B cell (primary cell): Measurements from ENCODE around the gene MAGOHB. TPM values are rescaled to one million over a fixed set of nuclear protein-coding genes. Genes with fewer than 3 reads are reported as not detected.

ENCODE experiments used
- ATAC-seq: fragments of 200-7000 bp; cut with Tn5 transposase; one replicate; pipeline ENCODE4 v1.10.0; 2021; ENCODE audit warnings: low read depth, mild to moderate bottlenecking, moderate number of reproducible peaks, moderate library complexity
- CTCF ChIA-PET: fragments of 350-600 bp; sonication (Branson Sonifier 250); formaldehyde crosslinking; loops from one replicate; lab custom pipeline; 2021; ENCODE audit warnings: antibody characterized with exemption, inconsistent platforms; lab: Charles Lee
- POLR2A ChIA-PET: fragments of 350-600 bp; sonication (Branson Sonifier 250); formaldehyde crosslinking; loops from one replicate; lab custom pipeline; 2021; ENCODE audit warnings: antibody characterized with exemption; lab: Charles Lee
- DNase-seq: peaks from one replicate; pipeline ENCODE4 v3.0.0; 2013
- H2AFZ ChIP-seq: 2 replicates; pipeline ENCODE4 v1.6.1; 2012; ENCODE audit warnings: mild to moderate bottlenecking, low read depth, low read length; ENCODE audit not compliant: insufficient read depth, poor library complexity, severe bottlenecking
- H3K27ac ChIP-seq, 2 donors: 1 replicate in 1 of 2; 2 replicates in 1 of 2; pipeline ENCODE4 v1.5.1; 2012 to 2013; ENCODE audit warnings: low read length in 2 of 2, mild to moderate bottlenecking in 2 of 2, moderate library complexity in 1 of 2
- H3K27me3 ChIP-seq, 4 experiments: fragments of 200-600 bp in 1 of 4; sonication (generic) in 1 of 4; replicated peaks in 1 of 4; 1 replicate in 2 of 4; 2 replicates in 2 of 4; pipeline versions ENCODE4 v1.6.1 to v1.7.0; 2013 to 2016; ENCODE audit warnings: low read length in 3 of 4, mild to moderate bottlenecking in 2 of 4, mixed read lengths in 1 of 4, moderate library complexity in 1 of 4; ENCODE audit not compliant: insufficient read depth in 4 of 4, control insufficient read depth in 3 of 4; ENCODE audit errors: control extremely low read depth in 1 of 4
- H3K36me3 ChIP-seq, 2 experiments: replicated peaks in 1 of 2; 1 replicate in 1 of 2; 2 replicates in 1 of 2; pipeline versions ENCODE4 v1.6.1 to v1.7.1; 2013; ENCODE audit warnings: low read length in 1 of 2; ENCODE audit not compliant: insufficient read depth in 2 of 2, control insufficient read depth in 1 of 2; ENCODE audit errors: control extremely low read depth in 1 of 2, extremely low read depth in 1 of 2
- H3K4me1 ChIP-seq, 2 donors: fragments of 200-600 bp in 1 of 2; sonication (generic) in 1 of 2; 1 replicate in 1 of 2; 2 replicates in 1 of 2; pipeline versions ENCODE4 v1.5.1 to v1.6.1; 2013 to 2017; ENCODE audit warnings: low read length in 2 of 2; ENCODE audit not compliant: control insufficient read depth in 2 of 2, insufficient read depth in 2 of 2
- H3K4me2 ChIP-seq: replicated peaks from 2 replicates; pipeline ENCODE3; 2012; ENCODE audit warnings: mild to moderate bottlenecking, low read depth, low read length; ENCODE audit not compliant: poor library complexity, severe bottlenecking
- H3K4me3 ChIP-seq, 5 experiments: fragments of 200-600 bp in 1 of 5; sonication (generic) in 1 of 5; 1 replicate in 3 of 5; 2 replicates in 2 of 5; pipeline versions ENCODE4 v1.5.1 to v1.7.0; 2011 to 2016; ENCODE audit warnings: low read length in 4 of 5, mild to moderate bottlenecking in 4 of 5, low read depth in 2 of 5, control low read depth in 1 of 5, moderate library complexity in 1 of 5; ENCODE audit not compliant: insufficient read depth in 1 of 5; ENCODE audit errors: control extremely low read depth in 1 of 5, extremely low read depth in 1 of 5
- H3K79me2 ChIP-seq: fragments of 200-600 bp; sonication (generic); one replicate; pipeline ENCODE4 v1.6.0; 2016; ENCODE audit warnings: low read length; ENCODE audit not compliant: control insufficient read depth, insufficient read depth
- H3K9ac ChIP-seq: fragments of 200-600 bp; sonication (generic); 2 replicates; pipeline ENCODE4 v1.6.1; 2017; ENCODE audit warnings: mild to moderate bottlenecking, low read length, moderate library complexity
- H3K9me3 ChIP-seq, 3 donors: one replicate each; pipeline versions ENCODE4 v1.6.1 to v1.7.1; 2013; ENCODE audit warnings: low read length in 2 of 3; ENCODE audit not compliant: control insufficient read depth in 2 of 3, insufficient read depth in 1 of 3; ENCODE audit errors: control extremely low read depth in 1 of 3
- H4K20me1 ChIP-seq: 2 replicates; pipeline ENCODE4 v1.6.0; 2012; ENCODE audit warnings: mild to moderate bottlenecking, low read length; ENCODE audit not compliant: insufficient read depth, control insufficient read depth, poor library complexity, severe bottlenecking
- H3K27ac Mint-ChIP-seq: one replicate; pipeline ENCODE4 v1.8.0; 2021; ENCODE audit warnings: mixed read lengths
- H3K27me3 Mint-ChIP-seq: one replicate; pipeline ENCODE4 v1.8.0; 2021; ENCODE audit warnings: mixed read lengths
- H3K4me1 Mint-ChIP-seq: one replicate; pipeline ENCODE4 v1.8.0; 2021; ENCODE audit warnings: mixed read lengths
- H3K4me3 Mint-ChIP-seq: one replicate; pipeline ENCODE4 v1.8.0; 2021; ENCODE audit warnings: mixed read lengths
- H3K9me3 Mint-ChIP-seq: one replicate; pipeline ENCODE4 v1.8.0; 2022; ENCODE audit warnings: mixed read lengths; ENCODE audit not compliant: insufficient read depth
- CTCF ChIP-seq: fragments of 200-600 bp; IDR thresholded peaks from one replicate; pipeline ENCODE4 v1.8.0; 2022; ENCODE audit warnings: antibody characterized with exemption, mild to moderate bottlenecking
- EZH2 ChIP-seq: IDR thresholded peaks from 2 replicates; pipeline ENCODE4 v1.6.1; 2012; ENCODE audit warnings: borderline replicate concordance, low read depth, mild to moderate bottlenecking, moderate library complexity, low read length; ENCODE audit not compliant: insufficient read depth, poor library complexity, severe bottlenecking
- WGBS: methylation state at CpG from one replicate; pipeline ENCODE4 v1.1.5; 2013; ENCODE audit warnings: missing lambda C conversion rate; ENCODE audit not compliant: insufficient coverage; 5-methylcytosine and 5-hydroxymethylcytosine counted together
- intact Hi-C: fragments of 100-400 bp; cut with micrococcal nuclease; formaldehyde crosslinking; loops from one replicate; pipeline ENCODE4 v1.10.0; 2022
- polyA plus RNA-seq: library from polyadenylated mRNA; depleted of rRNA; stranded (reverse); fragments of >200 nt; gene quantifications from 2 replicates; pipeline ENCODE4 v1.2.3, GENCODE V29; 2012
- total RNA-seq, 2 donors: library from RNA; stranded (reverse); fragments of 120-200 nt in 1 of 2; gene quantifications; 1 replicate in 1 of 2; 2 replicates in 1 of 2; pipeline versions ENCODE4 v1.2.3 to v1.2.4, GENCODE V29; 2013 to 2022

Gene MAGOHB
- total and polyA plus RNA-seq, 2 donors (not counting 1 experiment from before 2014, with no cell fraction given), result 8.1 to 19.1 TPM

- H3K4me2 ChIP-seq, result no peak overlapping the region
- H2AFZ ChIP-seq, result no peak overlapping the region
- H4K20me1 ChIP-seq, result no peaks in the 10 kb centered on the region
- ATAC-seq (no peak), DNase-seq (no peak)
- ChIA-PET POLR2A (no interaction called here), CTCF (no interaction called here)
- peaks cover 49% of the 10 kb centered on the region for H3K27me3 Mint-ChIP-seq
- H3K9me3 ChIP-seq, result no peaks in the 10 kb centered on the region
- no peak overlapping the region for H3K4me3 Mint-ChIP-seq
- H3K27me3 ChIP-seq, result peaks cover 0 to 4% (median 0%) of the 10 kb centered on the region in 4 experiments
- H3K79me2 ChIP-seq, result no peaks in the 10 kb centered on the region
- no peaks in the 10 kb centered on the region for H3K36me3 ChIP-seq
- H3K27ac Mint-ChIP-seq, result no peak overlapping the region
- no peak overlapping the region for H3K27ac ChIP-seq
- H3K9ac ChIP-seq, result no peak overlapping the region
- H3K9me3 Mint-ChIP-seq, result no peaks in the 10 kb centered on the region
- H3K4me1 Mint-ChIP-seq, result no peaks in the 10 kb centered on the region
- intact Hi-C loops, result no loop called here
- no peak for TF ChIP-seq EZH2
- no peak for TF ChIP-seq CTCF
- no peaks in the 10 kb centered on the region for H3K4me1 ChIP-seq
- H3K4me3 ChIP-seq, result no peak overlapping the region
Measured at GRCh38 chr12:10623131-10623530, 9.7 kb upstream of the MAGOHB start.

- H3K27me3 Mint-ChIP-seq, result peaks cover 42% of the 10 kb centered on the region
- H3K27ac Mint-ChIP-seq, result no peak overlapping the region
- no CpG with 5 or more reads among the region's 1 CpG for WGBS
- Histone ChIP-seq H2AFZ (no peak overlapping the region), H3K9ac (no peak overlapping the region), H3K9me3 (no peaks in the 10 kb centered on the region), H4K20me1 (no peaks in the 10 kb centered on the region), H3K4me2 (no peak overlapping the region), H3K79me2 (no peaks in the 10 kb centered on the region), H3K4me1 (no peaks in the 10 kb centered on the region), H3K27ac (no peak overlapping the region), H3K36me3 (no peaks in the 10 kb centered on the region), H3K4me3 (no peak overlapping the region), H3K27me3 (no peaks in the 10 kb centered on the region)
- POLR2A ChIA-PET, result no interaction called here
- no peak for DNase-seq
- no peak for TF ChIP-seq EZH2
- no peak for TF ChIP-seq CTCF
- no peaks in the 10 kb centered on the region for H3K9me3 Mint-ChIP-seq
- H3K4me1 Mint-ChIP-seq, result no peaks in the 10 kb centered on the region
- CTCF ChIA-PET, result no interaction called here
- ATAC-seq, result no peak
- no peak overlapping the region for H3K4me3 Mint-ChIP-seq
- intact Hi-C loops, result no loop called here
Measured at GRCh38 chr12:10621278-10621677, 7.9 kb upstream of the MAGOHB start.
